ENCODE measurements around the gene FGF22.
"Not testable (repeated sequence)": the region's sequence is repeated elsewhere in the genome, so short reads cannot be mapped to it uniquely, and the experiment has no call there.

Gene FGF22

GRCh38 chr19:639253-640160 lies at the start of gene FGF22:
TSS of gene FGF22 (plus strand) at chr19:639879. CDS start at chr19:639926, 47 bp downstream.
- peak; percentile 88 for DNase-seq (ENCODE audit: low read depth)

- DNase-seq (ENCODE audit: low read depth): peak; percentile 54
Measured at GRCh38 chr19:590396-590745, 49.3 kb upstream of the FGF22 start.

GRCh38 chr19:590750-591098 lies 49.0 kb upstream of the FGF22 start:
- DNase-seq (ENCODE audit: low read depth): no peak

GRCh38 chr19:591099-591958 lies 48.4 kb upstream of the FGF22 start:
- no peak for DNase-seq (ENCODE audit: low read depth)

GRCh38 chr19:592101-592500 lies 47.6 kb upstream of the FGF22 start:
- no peak for DNase-seq (ENCODE audit: low read depth)

GRCh38 chr19:593055-593454 lies 46.6 kb upstream of the FGF22 start:
- DNase-seq (ENCODE audit: low read depth): no peak

- DNase-seq (ENCODE audit: low read depth): no peak
Measured at GRCh38 chr19:593505-593904, 46.2 kb upstream of the FGF22 start.

GRCh38 chr19:594265-594870 lies 45.3 kb upstream of the FGF22 start:
- no peak for DNase-seq (ENCODE audit: low read depth)

- DNase-seq (ENCODE audit: low read depth): no peak
Measured at GRCh38 chr19:595326-596262, 44.1 kb upstream of the FGF22 start.

- DNase-seq (ENCODE audit: low read depth): no peak
Measured at GRCh38 chr19:596263-596655, 43.4 kb upstream of the FGF22 start.

- no peak for DNase-seq (ENCODE audit: low read depth)
Measured at GRCh38 chr19:597406-598315, 42.0 kb upstream of the FGF22 start.

GRCh38 chr19:601310-601709 lies 38.4 kb upstream of the FGF22 start:
- no peak for DNase-seq (ENCODE audit: low read depth)

- no peak for DNase-seq (ENCODE audit: low read depth)
Measured at GRCh38 chr19:601790-602189, 37.9 kb upstream of the FGF22 start.

GRCh38 chr19:602391-603301 lies 37.0 kb upstream of the FGF22 start:
- no peak for DNase-seq (ENCODE audit: low read depth)

- not testable (repeated sequence) for DNase-seq (ENCODE audit: low read depth)
Measured at GRCh38 chr19:603302-603639, 36.4 kb upstream of the FGF22 start.

GRCh38 chr19:603779-604178 lies 35.9 kb upstream of the FGF22 start:
- not testable (repeated sequence) for DNase-seq (ENCODE audit: low read depth)

GRCh38 chr19:604355-604754 lies 35.3 kb upstream of the FGF22 start:
- DNase-seq (ENCODE audit: low read depth): no peak

GRCh38 chr19:605061-605971 lies 34.4 kb upstream of the FGF22 start:
- DNase-seq (ENCODE audit: low read depth): not testable (repeated sequence)
